Measurements from ENCODE around the gene MEF2D.

The MEF2D gene

DNA sequence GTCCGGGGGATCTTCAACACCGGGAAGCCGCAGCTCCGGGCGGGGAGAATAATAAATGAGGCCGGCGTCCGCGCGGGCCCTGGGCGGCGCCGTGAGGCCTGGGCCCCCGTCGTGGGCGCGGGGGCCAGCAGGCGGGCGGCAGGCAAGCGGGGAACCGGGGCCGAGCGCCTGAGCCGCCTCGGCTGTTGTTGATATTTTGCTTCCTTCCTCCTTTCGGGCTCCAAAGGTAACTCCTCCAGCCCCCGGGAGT, at the start of gene MEF2D:
Gene MEF2D (minus strand): TSS at position 233 of the 250 bp plus-strand sequence. CDS start 17,483 bp downstream, outside the sequence.
- DNase-seq: no peak

DNA sequence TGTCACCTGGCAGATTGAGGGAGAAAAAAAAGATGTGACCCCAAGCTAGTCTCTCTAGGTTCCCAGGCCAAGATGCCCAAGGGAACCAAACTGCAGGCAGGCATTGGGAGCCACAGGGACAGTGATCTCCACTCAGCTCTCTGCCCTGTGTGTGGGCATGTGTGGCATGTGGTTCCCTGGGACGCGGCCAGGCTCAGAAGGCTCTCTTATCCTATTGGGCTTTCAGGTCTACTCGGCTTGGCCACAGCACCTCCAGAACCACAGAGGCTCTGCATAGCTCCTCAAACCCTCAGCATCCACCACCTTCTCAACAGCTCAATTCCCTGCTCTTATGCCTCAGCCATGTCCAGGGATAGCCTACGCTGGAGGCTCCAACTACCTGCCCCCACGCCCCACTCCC, 49.8 kb upstream of the MEF2D start:
- DNase-seq: no peak

DNA sequence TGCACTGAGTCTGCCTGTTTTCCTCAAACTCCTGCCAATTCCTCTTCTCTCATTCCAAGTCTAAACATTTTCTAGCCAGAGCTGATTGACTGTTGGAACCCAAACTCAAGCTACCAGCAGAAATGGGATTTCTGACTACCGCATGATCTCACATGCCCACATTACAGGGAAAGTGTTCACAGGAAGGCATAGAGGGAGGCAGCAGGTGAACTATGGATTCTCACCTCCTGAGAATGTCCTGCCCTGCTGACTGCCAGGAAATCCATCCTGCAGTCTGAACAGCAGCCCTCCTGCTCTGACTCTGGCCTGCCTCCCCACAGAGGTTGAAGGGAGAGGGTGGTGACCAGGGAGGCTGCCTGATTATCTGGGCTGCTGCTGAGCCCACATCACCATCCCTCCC, 49.3 kb upstream of the MEF2D start:
- no peak for DNase-seq

DNA sequence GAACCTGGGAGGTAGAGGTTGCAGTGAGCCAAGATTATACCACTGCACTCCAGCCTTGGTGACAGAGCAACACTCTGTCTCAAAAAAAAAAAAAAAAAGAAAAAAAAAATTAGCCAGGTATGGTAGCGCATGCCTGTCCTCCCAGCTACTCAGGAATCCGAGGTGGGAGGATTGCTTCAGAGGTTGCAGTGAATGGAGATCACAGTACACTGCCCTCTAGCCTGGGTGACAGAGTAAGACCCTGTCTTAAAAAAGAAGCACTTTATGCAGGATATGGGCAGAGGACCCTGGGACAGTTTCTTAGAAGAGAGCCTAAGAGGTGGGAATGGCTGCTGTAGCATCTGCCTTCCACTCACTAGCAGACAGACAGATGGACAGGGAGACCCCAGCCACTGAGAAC, 48.8 kb upstream of the MEF2D start:
- no peak for DNase-seq

GRCh38 chr1:156547982-156548381, 47.4 kb upstream of the MEF2D start:
- no peak for DNase-seq

DNA sequence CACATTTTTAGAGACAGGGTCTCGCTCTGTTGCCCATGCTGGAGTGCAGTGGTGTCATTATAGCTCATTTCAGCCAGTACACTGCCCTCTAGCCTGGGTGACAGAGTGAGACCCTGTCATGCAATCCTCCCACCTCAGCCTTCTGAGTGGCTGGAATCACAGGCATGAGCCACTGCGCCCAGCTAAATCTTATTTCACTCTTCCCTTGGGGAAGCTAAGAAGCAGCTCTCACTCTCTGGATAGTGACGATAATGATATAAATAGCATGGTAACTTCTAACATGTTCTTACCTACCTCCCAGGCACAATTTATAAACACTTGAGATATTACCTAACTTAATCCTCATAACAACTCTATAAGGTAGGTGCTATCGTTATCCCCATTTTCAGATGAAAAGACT, 46.9 kb upstream of the MEF2D start:
- DNase-seq: no peak

DNA sequence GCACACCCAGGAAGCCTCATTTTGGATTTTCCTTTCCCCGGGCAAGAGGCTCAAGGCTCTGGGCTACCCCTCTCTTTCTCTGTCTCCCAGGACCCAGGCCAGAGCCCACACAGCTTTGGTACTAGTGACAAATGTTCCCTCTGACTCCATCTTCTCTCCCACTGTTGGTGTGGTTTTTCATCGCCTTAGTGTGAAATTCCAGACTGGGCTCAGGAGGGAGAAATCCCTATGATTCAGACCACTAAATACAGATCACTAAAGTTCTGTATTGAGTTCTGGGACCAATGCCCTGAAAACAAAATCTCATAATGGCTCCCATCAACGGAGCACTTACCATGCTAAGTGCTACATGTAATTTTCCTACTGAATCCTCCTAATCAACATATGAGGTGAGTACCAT, 45.7 kb upstream of the MEF2D start:
- DNase-seq: no peak

DNA sequence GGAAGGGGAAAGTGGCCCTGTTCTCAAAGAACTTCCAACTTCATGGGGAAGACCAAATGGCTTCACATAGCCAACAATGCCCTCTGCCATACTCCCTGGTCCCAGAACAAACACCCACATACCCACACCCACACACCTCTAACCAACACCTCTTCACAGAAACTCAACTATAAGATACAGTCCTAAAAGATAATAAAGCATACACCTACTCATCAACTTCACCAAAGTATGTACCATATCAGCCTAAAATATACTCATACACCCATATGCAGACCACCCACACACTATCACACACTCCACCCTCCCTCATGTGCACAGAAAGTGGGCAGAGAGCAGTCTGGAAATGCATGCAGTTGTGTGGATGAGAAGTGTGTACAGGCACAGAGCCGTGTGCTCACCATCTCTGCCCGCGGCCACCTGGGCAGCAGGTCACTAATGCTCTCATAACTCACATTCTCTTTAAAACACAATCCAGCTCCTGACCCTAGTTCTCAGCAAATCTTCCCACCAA, 44.1 kb upstream of the MEF2D start:
- no peak for DNase-seq

DNA sequence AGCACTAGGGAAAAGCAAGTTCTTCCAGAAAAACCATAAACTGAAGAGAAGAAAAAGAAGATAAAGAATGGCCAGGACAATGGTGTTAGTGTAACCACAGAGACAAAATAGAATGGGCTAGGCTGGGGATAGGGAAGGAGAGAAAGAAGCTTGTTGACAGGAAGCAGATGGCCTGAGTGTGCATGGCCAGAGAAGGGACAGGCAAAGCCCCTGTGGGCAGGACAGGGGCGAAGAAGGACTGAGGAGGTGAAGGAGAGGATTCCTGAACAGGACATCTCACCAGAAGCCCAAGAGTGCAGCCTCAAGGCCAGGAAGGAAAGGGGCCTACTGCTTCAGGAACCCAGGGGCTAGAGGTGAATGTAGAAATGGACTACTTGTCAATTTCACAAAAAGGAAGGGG, 42.5 kb upstream of the MEF2D start:
- DNase-seq: no peak

- DNase-seq: no peak
Observed at GRCh38 chr1:156540955-156541354, 40.4 kb upstream of the MEF2D start.

GRCh38 chr1:156539818-156540355, 39.3 kb upstream of the MEF2D start:
- DNase-seq: no peak

DNA sequence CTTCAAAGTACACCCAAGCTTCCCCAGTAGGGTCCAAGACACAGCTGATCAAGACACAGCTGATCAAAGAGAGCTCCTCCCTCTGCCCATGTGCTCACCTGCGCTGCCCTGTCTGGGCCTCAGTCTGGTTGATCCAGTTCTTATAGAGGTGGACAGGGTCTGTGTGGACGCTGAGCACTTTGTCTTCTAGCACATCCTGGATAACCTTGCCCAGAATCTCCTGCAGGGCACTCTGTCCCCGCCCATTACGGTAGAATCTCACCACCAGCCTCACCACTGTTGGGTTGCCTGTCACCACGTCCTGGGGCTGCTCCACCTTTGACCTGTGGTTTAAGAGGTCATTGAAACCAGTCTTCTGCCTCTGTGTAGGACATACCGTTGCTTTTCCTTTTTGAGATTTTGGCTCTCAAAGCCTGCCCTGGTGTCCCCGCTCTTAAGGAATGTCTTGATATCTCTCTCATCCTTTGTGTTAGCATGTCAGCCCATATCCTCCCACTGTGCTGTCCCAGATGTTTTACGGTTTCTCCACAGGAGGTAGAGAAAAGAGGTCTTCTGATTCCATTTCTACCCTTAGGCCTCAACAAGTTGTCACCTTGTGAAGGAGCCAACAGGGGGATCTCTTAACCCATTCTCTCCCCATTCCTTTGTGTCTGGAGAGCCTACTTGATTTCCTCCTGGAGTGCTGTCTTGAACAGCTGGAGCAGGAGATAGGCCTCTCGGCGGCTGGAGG, 38.3 kb upstream of the MEF2D start:
- no peak for DNase-seq

GRCh38 chr1:156537027-156537426, 36.5 kb upstream of the MEF2D start:
- DNase-seq: no peak

GRCh38 chr1:156534424-156535060, 34.0 kb upstream of the MEF2D start:
- DNase-seq: no peak

- no peak for DNase-seq
Observed at GRCh38 chr1:156533568-156534220, 33.1 kb upstream of the MEF2D start.

GRCh38 chr1:156532374-156532773, 31.8 kb upstream of the MEF2D start:
- no peak for DNase-seq

DNA sequence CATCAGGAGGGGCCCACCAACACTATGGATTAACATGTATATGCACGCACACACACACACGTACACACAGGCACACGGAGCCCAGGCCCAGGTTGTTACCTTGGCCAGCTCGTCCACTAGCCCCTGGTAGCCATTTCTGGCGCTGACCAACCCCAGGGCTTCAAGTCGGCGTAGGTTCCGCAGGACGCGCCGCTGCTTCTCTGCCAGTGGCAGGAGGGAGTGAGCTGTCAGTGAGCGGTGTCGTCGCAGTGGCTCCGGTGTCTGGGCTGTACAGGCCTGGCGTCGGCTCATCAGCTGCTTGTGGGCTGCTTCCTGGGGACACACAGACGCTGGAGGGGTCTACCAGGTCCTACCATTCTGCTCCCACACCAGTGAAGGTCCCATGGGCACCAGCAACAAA, 29.4 kb upstream of the MEF2D start:
- DNase-seq: no peak

GRCh38 chr1:156528875-156529425, 28.4 kb upstream of the MEF2D start:
- no peak for DNase-seq

DNA sequence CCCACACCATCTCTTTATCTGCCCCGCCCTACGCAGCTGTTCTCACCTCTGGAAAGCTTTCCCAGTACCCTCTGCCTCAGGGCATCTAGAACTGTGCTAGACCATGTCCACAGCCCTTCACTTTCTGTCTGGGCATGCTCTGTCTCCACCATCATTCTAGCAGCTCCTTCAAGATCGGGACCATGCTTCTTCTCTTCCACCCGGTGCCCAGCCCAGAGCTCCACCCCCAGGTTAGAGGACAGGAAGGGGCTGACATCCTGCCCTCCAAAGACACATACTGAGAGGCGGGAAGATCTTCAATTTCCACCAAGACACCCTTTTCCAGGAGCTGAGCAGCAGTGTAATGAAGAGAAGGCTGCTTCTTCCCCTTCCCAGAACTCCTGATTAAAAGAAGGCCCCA, 27.7 kb upstream of the MEF2D start:
- DNase-seq: no peak

DNA sequence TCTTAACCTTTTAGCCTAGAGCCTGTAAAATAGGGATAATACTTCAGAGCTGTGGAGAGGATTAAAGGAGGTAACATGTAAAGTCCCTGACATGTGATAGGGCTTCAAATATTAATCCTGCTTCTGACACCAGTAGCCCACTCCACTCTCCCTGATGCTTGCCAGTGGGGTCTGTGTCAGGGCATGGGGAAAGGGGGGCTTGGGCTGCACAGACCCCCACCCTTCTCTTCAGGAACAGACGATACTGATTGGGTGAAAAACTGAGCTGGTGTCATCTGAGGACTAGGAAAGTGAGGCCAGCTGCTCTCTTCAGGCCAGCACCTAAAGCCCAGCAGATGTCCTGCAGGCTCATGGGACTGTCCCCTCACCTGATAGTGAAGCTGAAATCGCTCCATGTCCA, 27.0 kb upstream of the MEF2D start:
- no peak for DNase-seq

GRCh38 chr1:156525856-156526489, 25.4 kb upstream of the MEF2D start:
- DNase-seq: no peak

DNA sequence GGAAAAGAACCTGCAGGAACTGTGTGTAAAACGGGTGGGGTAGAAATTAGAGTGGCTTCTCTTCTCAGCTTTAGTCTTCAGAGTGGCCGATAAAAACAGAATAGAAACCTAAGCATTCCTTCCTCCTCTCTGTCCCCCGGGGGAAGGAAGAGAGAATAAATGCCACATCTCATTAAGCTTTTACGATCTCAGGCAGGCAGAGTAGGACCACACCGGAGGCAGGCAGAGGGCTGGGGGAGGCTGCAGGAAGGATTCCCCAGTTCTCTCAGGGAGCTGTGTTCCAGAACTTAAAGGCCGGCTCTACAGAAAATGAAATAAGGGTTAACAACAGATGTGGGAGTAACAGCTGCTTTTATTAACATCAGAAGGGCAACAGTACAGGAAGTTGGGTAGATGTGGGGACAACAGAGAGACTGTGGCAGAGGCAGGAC, 24.5 kb upstream of the MEF2D start:
- DNase-seq: no peak

- no peak for DNase-seq
Observed at GRCh38 chr1:156524481-156524869, 23.9 kb upstream of the MEF2D start.
